ENCODE data around the gene NAV3. TPM values are rescaled to one million over a fixed set of nuclear protein-coding genes. Genes with fewer than 3 reads are reported as not detected.

NAV3 gene
- total and polyA plus RNA-seq, 11 donors = 1.1 to 18.0 (median 5.8) TPM

GRCh38 chr12:77957062-77957461 is 126.4 kb downstream of the NAV3 start:
- TF ChIP-seq CTCF (IDR thresholded peaks at IDR 0.05) (no peak), POLR2A (IDR thresholded peaks at IDR 0.05) (no peak)

GRCh38 chr12:77963576-77964178 is 133.0 kb downstream of the NAV3 start:
- DNase-seq (no peak), ATAC-seq (no peak)
- TF ChIP-seq POLR2A (IDR thresholded peaks at IDR 0.05) (no peak), CTCF (IDR thresholded peaks at IDR 0.05) (no peak)
- WGBS, 4 donors = 81 to 84% (median 83%) methylated on average over 2 of the region's 2 CpGs
- Histone ChIP-seq H3K36me3 (peaks cover 0 to 3% (median 0%) of the 10 kb centered on the region in 9 donors), H3K4me1 (no peaks in the 10 kb centered on the region), H3K9me3 (no peaks in the 10 kb centered on the region), H3K4me3 (no peak overlapping the region), H3K27me3 (no peaks in the 10 kb centered on the region), H3K27ac (no peak overlapping the region)
- intact Hi-C loops (cut with DNase I) = no loop called here

More at GRCh38 chr12:77957062-77957461, 126.4 kb downstream of the NAV3 start:
- ATAC-seq (no peak), DNase-seq (no peak)
- Histone ChIP-seq H3K9me3 (no peaks in the 10 kb centered on the region), H3K27ac (no peak overlapping the region), H3K27me3 (no peaks in the 10 kb centered on the region), H3K4me3 (no peak overlapping the region), H3K36me3 (no peaks in the 10 kb centered on the region), H3K4me1 (no peaks in the 10 kb centered on the region)
- intact Hi-C loops (cut with DNase I) = no loop called here
- 86 to 100% (median 96%) methylated on average over 1 of the region's 1 CpG for WGBS, 4 donors

- intact Hi-C loops (cut with DNase I) = no loop called here
- no peaks in the 10 kb centered on the region for H3K9me3 ChIP-seq
- H3K36me3 ChIP-seq = peaks cover 0 to 3% (median 0%) of the 10 kb centered on the region in 9 donors
- 50 to 55% (median 52%) methylated on average over 3 of the region's 3 CpGs for WGBS, 4 donors
- ATAC-seq = no peak
- H3K27me3 ChIP-seq = no peaks in the 10 kb centered on the region
- DNase-seq = no peak
- H3K4me3 ChIP-seq = no peak overlapping the region
- TF ChIP-seq CTCF (IDR thresholded peaks at IDR 0.05) = no peak
- TF ChIP-seq POLR2A (IDR thresholded peaks at IDR 0.05) = no peak
- H3K4me1 ChIP-seq = no peaks in the 10 kb centered on the region
- no peak overlapping the region for H3K27ac ChIP-seq
These were observed 135.1 kb downstream of the NAV3 start for GRCh38 chr12:77965790-77966189.

- intact Hi-C loops (cut with DNase I) = no loop called here
- no peaks in the 10 kb centered on the region for H3K27me3 ChIP-seq
- 78 to 84% (median 84%) methylated on average over 2 of the region's 2 CpGs for WGBS, 4 donors
These were observed 137.3 kb downstream of the NAV3 start for GRCh38 chr12:77968021-77968420.

More at GRCh38 chr12:77968021-77968420, 137.3 kb downstream of the NAV3 start:
- Histone ChIP-seq H3K4me3 (no peak overlapping the region), H3K9me3 (no peaks in the 10 kb centered on the region), H3K36me3 (peaks cover 0 to 3% (median 0%) of the 10 kb centered on the region in 9 donors), H3K27ac (no peak overlapping the region), H3K4me1 (no peaks in the 10 kb centered on the region)
- no peak for DNase-seq
- TF ChIP-seq CTCF (IDR thresholded peaks at IDR 0.05) (no peak), POLR2A (IDR thresholded peaks at IDR 0.05) (no peak)
- no peak for ATAC-seq
